RPMI7951 (cell line): ENCODE results near the gene RGS3. TPM values are rescaled to one million over a fixed set of nuclear protein-coding genes. Genes with fewer than 3 reads are reported as not detected.
"Not testable (repeated sequence)": the region's sequence is repeated elsewhere in the genome, so short reads cannot be mapped to it uniquely, and the experiment has no call there.

Experiments used
- DNase-seq: peaks from one replicate; pipeline ENCODE4 v3.0.0-alpha.2; 2012; ENCODE audit warnings: low read depth
- total RNA-seq: library from RNA; depleted of rRNA; stranded (reverse); fragments of >200 nt; shearing (Covaris generic); gene quantifications from 2 replicates; pipeline ENCODE4 v1.2.3, GENCODE V29; 2014

RGS3 gene
- total RNA-seq, 1 experiment from 2014 or later: 168 TPM

DNA sequence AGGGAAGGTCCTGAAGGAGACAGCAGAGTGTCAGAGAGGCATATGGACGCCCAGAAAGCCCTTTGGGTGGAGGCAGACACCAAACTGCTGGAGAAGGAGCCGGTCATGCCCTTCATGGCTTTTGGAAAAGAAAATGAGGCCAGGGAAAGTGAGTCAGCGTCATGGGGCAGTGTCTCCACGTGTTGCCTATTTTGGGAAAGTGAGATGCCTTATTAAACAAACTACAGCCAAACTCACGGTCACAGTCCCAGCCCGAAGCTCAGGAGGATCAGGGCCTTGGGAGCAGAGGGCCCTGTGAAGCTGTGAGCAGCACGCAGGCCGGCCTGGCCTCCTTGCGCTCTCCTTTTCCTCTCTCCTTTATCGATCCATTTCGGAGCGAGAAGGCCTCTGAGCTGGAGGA, 25.0 kb downstream of the RGS3 start:
- DNase-seq: peak; percentile 20

DNA sequence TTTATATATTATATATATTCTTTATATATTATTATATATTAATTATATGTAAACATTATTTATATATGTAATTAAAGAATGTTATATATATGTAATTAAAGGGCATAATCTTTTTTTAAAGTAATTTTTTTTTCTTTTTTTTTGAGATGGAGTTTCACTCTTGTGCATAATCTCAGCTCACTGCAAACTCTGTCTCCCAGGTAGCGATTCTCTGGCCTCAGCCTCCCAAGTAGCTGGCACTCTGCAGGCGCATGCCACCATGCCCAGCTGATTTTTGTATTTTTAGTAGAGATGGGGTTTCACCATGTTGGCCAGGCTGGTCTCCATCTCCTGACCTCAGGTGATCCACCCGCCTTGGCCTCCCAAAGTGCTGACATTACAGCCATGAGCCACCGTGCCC, 27.6 kb downstream of the RGS3 start:
- DNase-seq: not testable (repeated sequence)

DNA sequence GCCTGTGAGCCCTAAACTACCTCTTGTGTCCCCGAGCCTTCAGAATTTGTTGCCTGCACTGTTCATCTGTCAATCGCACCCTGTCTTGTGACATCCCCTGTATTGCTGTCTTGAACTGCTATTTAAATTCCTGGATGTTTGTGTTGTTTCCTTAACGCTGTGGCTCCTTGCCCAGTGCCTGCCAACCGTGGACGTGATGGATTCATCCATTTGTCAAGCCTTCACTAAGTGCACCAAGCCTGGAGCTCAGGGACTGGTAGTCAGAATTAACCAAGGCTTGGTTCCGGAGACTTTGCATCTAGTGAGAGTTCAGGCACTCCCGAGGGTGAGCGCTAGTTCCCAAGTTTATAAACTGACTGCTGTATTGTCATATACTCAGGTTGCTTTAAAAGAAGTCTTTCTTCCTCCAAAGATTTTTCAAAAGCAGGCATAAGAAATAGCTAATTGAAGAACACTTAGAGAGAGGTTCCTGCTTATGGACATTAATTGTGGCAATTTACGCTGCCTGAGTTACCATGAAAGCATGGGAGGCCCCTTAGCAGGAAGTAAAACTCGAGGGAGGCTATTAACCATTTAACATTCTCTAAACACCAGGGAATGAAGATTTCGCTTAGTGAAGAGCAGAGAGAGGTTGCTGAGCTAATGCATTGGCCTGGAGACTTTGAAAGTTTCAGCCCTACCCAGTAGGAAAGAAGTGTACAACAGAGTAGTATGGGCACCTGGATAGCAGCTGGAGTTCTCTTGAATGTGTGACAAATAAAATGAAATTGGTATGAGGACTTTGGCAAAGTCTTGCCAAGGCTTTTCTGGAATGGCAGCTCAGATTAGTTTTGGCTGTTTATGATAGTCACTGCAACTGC, 29.0 kb downstream of the RGS3 start:
- no peak for DNase-seq

DNA sequence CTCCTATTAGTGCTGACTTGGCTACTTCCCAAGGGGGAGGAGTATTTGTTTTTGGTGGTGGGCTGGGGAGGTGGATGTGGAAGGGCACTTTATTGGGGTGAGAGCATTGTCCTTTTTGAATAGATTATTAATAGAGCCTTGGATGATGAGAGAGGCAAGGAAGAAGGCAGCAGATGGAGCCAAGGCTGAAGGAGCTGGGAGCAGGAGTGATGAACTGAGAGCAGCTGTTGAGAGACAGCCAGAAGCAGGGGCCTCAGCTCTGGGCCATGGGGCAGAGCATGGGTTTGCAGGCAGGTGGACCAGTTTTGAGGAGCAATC, 29.6 kb downstream of the RGS3 start:
- DNase-seq: no peak

DNA sequence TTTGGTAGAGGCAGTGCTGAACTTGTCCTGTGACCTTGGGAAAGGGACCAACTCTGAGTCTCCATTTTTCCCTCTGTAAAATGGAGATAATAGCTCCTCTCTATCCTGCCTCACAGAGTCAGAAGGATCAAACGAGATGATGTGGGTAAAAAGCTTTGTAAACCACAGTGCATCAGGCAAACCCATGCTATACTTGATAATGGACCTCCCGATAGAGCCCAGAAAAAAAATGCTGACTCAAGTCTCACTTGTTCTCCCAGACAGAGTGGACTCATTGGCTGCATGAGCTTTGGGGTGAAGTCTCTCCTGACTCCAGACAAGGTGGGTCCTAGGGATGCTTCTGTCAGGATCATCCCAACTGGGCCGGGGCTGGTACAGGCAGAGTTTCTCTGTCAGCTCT, 32.0 kb downstream of the RGS3 start:
- DNase-seq: no peak

DNA sequence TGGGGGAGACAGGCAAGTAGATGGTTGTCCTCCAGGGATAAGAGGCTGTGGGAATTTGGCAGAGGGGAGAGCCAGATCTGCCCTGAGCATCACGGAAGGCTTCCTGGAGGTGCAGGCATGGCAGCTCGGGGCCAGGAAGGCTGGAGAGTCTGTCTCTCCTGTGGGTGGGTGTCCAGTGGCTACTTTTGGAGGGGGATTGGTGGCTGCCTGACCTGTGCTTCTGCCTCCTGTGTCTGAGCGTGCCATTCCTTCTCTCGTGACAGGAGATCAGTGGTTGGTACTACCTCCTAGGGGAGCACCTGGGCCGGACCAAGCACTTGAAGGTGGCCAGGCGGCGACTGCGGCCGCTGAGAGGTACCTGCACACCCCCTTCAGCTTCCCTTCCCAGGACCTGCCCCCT, 33.5 kb downstream of the RGS3 start:
- DNase-seq: no peak

DNA sequence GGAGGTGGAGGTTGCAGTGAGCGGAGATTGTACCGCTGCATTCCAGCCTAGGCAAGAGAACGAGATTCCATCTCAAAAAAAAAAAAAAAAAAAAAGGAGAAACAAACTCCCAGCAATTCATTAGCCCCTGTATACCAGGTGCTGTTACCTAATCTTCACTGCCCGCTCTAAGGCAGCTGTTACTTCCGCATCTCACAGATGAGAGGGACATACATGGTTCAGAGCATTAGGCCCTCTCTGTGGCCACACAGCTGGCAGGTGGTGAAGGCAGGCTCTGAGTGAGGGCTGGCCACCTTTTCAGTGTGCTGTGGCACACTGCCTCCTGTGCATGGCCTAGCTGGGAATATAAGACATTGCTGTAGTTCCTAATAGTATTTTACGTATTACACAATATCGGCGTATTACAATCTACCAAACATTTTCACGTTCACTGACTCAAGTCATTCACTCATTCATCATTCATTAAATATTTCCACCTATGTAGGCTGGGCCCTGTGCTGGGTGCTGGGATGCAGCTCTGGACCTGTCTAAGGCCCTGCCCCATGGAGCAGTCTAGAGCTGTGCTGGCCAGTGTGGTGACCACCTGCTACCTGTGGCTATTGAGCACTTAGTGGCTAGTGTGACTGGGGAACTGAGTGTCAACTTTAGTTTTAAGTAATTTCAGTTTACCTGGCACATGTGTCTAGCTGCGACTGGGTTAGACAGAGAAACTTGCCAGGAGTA, 35.8 kb downstream of the RGS3 start:
- no peak for DNase-seq

DNA sequence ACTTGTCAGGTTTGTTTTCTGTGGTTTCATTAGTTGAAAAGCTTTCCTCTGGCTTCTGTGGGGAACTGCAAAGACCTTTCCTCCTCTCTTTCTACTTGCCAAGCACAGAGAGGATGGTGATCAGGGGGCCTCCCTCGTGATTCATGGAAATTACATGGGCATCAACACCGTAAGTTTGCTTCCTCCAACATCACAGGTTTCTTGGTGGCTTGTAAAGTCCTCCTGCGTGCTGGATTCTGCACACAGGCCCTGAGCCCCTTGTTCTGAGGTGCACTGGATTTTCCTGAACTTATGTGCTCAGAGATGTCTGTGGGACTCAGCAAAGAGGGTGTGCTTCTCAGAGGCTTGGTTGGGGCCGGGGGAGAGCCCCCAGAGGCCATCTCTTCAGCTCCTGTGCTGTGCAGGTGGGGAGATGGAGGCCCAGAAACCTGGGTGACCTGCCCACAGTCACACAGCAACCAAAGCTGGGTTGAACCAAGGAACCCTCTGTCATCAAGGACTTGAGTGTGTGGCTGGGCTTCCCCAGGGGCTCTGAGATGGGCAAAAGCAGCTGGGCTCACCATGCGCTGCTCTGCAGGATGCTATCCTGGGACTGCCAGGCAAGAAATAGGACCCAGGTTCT, 36.5 kb downstream of the RGS3 start:
- no peak for DNase-seq

DNA sequence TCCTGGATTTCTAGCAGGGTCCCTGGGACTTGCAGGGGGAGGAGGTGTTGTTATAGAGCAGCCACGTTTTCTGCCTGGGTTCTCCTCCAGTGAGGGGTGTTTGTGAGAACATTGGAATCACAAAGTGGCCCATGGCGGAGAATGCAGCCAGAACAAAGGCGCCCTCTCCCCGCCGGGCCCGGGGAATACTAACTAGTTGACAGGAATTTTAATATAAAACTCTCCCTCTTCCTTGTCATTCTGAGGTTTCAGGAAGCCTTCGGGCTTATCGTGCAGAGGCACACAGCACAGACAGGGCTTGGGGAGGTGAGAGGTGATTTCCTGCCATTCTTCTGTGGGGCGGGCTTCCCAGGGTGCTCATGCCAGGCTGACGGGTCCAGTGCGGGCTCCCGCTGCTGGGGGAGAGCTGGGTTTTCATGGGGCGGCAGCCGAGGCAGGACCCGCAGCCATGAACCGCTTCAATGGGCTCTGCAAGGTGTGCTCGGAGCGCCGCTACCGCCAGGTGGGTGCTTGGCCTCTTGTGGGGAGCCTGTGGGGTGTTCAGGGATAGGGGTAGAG, 37.7 kb downstream of the RGS3 start:
- DNase-seq: no peak

DNA sequence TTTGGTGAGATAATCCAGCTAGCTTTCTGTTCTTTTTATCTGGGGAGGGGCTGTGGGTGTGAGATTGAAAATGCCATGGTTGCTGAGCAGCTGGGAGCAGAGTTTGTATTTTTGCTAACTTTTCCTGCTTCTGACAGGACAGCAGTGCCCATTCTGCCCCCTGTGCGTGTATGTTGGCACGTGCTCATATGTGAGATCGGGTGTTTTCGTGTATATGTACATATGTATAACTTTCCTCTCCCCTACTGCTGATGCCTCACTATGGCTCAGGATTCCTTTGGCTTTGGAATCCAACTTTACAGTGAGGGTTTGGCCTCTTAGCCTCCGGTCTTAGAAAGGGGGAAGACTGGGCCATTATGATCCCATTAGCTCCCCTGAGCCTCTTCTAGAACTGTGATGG, 38.3 kb downstream of the RGS3 start:
- no peak for DNase-seq

DNA sequence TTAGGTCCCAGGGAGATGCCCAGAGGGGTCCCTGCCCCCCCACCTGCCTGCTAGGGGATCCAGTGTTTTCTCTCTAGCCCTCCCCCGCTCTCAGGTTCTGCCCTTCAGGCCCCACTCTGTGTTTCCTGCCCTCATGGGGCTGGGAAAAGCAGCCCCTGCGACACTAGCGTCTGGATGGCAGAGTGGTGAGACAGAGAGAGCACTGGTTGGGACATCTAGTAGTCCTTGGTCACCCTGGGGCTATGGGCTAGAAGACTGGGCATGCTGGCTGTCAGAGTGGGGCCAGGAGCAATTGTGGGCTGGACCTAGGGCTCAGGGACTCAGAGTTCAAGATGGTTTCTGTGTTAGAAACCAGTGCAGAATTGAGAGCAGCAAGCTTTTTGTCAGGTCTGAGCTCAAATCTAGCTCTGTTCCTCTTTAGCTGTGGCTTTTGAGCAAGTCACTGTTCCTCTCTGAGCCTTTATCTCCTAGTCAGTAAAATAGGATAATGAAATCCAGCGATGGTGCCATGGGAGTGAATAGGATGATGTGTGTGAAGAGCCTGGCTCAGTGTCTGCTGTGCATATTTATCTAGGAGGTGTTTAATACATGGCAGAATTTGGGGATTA, 39.0 kb downstream of the RGS3 start:
- no peak for DNase-seq

DNA sequence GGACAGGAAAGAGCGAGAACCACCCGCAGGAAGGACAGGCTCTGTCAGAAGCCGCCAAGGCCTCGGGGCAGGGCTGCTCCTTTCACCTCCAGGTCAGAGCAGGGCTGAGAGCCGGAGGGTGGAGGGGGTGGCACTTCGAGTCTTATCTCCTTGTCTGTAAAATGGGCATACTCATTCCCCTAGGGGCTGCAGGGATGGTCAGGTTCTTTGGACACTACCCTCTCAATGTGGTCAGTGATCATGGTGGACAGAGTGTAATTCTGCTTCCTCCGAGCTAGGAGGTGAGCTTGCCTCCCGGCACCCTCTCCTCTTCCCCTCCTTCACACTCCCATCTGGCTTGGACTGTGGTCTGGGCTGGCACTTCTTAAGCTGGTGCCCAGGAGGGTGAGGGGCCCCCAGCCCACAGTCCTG, 39.6 kb downstream of the RGS3 start:
- DNase-seq: no peak

DNA sequence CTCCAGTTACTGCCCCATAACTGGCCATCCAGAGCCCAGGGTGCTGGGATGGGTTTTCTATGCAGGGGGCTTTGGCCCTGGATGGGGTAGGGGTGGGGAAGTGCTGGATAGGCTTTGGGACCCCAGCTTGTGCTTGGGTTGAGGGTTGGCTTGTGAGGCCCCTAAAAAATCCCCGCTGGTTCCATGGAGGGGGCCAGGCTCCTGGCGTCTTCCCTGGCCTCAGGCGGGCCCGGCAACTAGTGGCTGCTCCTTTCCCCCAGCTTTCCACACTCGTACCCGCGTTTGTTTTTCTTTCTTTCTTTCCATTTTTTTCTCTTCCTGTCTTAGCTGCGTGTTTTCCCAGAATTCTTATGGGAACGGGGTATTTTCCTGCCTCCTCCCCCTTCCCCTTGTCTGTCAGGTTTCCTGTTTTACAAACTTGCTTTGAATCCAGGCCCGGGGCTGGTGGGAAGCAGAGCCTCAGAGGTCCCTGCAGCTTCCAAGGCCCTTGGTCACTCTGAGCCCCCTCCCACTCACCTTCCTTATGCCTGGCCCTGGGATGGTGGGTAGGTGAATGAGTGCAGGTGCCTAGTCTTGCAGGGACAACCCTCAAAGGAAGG, 40.2 kb downstream of the RGS3 start:
- no peak for DNase-seq

DNA sequence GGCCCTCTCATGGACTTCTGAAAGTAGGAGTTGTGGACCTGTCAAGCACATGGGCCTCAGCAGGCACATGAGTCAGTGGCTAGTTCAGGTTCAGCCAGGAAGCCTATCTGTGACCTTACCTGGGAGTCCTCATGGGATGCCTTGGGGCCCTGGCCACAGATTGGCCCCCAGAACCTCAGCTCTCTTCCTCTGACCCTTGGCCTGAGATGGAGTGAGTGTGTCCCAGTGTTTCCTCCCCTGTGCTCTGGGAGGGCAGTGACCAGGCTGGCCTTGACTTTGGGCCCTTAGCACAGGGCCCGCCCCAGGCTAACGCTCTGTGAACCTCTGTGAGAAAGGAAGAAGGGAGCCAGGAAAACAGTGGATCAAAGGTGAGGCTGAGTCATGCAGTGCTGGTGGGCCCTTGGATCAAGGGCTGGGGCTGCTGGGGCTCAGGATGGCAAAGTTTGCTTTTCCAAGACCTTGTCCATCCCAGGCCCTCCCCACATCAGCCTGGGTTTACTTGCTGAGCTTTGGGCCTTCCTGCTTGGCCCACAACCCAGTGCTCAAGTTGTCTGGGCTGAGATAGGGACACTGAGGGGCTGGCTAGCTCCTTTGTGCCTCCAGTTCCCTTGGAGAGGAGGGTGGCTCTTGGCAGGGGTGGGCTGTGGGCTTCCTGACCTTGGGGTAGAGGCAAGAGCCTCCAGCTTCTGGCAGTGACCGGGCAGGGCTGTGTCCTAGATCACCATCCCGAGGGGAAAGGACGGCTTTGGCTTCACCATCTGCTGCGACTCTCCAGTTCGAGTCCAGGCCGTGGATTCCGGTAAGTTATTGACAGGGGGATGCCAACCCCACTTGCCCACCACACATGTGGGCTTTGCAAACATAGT, 41.4 kb downstream of the RGS3 start:
- peak; percentile 27 for DNase-seq

DNA sequence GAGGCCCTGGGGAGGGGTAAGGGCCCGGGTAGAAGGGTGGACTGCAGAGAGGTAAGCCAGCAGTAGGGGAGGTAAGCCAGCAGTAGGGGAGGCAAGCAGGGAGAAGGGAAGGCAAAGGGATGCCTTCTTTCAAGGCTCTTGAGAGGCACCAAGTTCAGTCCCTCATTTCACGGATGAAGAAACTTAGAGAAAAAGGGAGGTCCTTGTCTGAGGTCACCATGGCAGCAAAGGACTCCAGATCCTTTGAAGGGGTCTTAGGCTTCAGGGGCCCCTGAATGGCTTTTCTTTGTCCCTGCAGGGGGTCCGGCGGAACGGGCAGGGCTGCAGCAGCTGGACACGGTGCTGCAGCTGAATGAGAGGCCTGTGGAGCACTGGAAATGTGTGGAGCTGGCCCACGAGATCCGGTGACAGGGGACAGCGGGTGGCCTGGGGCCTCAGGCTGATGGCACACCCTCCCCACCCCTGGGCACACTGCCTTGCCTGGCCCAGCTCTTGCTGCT, 42.6 kb downstream of the RGS3 start:
- DNase-seq: no peak

DNA sequence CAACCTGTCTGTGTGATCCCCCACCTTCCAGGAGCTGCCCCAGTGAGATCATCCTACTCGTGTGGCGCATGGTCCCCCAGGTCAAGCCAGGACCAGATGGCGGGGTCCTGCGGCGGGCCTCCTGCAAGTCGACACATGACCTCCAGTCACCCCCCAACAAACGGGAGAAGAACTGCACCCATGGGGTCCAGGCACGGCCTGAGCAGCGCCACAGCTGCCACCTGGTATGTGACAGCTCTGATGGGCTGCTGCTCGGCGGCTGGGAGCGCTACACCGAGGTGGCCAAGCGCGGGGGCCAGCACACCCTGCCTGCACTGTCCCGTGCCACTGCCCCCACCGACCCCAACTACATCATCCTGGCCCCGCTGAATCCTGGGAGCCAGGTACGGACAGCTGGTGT, 43.7 kb downstream of the RGS3 start:
- DNase-seq: no peak

DNA sequence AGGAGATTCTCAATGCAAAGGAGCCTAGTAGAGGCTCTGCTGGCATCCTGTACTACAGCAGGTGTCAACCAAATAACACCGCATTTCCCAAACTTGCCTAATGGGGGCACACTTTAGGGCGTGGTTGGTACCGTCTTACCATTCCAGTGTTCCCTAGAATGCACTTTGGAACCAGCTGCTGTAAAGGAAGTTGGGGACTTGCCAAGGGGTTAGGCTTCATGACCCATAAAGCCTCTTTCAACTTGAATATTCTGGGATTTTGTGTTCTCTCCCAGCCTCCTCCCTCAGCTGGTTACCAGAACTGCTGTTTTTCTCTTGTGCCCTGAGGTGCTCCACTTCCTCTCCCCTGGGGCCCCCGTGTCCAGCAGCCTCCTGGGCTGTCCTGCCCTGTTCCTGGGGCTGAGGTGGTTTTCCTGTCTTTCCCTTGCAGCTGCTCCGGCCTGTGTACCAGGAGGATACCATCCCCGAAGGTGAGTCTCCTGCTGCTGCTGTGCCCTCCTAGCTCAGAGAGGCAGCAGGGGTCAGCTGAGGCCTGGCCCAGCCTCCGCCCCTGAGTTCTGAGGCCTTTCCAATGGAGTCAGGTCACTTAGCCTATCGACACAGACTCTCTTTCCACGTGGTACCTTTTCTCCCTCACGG, 44.7 kb downstream of the RGS3 start:
- peak; percentile 41 for DNase-seq

DNA sequence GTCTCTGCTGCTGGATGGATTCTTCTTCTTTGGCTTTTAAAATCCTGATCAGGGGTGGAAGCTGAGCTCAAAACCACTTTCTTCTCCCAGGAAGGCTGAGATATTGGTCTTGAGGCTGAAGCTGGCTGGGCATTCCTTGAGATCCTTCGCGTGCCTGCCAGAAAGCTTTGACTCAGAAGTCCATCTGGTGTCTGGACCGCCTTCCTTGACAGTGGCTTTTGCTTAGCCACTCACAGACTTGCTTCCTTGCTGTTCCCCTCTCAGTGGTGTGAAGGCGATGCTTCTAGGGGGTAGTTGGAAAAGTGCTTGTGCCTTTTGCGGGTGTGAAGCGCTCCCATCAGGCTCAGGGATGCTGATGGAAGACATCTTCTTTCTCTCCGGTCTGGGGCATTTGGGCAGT, 45.9 kb downstream of the RGS3 start:
- DNase-seq: peak; percentile 67

DNA sequence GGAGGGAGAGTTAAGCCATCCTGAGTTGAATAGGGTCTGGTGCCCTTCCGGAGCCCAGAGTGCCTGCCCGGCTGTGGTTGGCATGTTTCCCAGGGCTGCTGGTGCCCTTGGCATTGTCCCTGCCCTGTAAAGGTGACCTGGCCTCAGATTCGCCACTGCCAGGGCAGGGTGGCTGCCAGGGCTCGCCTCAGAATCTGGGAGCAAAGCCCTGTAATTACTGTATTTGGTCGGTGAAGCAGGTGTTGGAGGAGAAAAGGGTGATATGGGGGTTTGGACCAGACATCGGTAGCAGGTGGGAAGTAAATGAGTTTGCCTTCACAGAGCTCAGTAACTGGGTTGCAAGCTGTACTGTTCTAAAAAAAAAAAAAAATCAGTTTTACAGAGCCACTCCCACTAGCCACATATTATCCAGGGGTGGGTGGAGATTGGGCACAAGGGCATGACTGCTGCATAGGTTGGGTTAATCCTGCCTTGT, 47.6 kb downstream of the RGS3 start:
- no peak for DNase-seq
